HG02943 (cell line): ENCODE data around the gene ARVCF.

ENCODE experiments used
- ATAC-seq: cut with Tn5 transposase; IDR thresholded peaks from one replicate; pipeline ENCODE4 v1.9.1; 2021; ENCODE audit warnings: mild to moderate bottlenecking, low read depth, moderate library complexity; ENCODE audit not compliant: unreplicated experiment

ARVCF gene

DNA sequence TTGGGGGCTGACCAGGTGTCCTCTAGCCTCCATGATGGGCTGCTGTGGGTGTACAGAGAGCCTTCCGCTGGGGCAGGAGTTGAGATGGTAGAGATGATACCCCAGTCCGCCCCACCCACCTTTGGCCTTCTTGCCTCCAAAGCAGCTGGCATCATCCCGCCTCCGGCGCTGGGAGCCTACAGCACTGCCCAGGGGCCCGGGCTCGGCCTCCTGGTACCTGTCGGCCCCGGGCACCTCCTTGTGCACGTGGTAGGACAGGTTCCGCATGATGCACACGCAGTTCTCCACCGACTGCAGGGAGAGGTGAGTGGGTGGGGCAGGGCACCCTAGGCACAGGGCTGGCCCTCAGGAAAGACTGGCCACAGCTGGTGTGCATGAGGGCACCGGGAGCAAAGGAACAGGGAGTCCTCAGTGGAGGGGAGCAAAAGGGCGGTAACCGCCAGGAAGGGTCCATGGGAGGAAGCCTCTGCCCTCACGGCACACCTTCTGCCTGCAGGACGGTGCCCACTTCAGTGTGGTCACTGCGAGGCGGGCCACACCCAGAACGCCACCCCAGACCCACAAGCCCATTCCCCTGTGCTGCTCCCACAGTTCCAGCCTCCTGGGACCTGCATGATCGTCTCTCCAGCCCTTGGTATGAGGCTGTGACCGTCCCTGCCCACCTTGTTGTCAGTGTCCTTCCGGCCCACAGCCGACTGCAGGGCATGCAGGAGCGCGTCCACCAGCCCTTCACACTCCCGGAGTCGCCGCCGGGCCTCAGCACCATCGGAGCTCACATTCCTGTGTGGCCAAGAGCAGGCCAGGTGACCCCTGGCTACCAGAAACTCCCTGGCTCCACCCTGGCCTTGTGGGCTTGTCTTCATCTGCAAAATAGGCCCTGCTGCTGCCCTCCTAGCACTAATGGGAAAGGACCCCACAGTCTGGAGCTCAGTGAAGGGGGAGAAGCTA lies 39.1 kb downstream of the ARVCF start:
- no peak for ATAC-seq

DNA sequence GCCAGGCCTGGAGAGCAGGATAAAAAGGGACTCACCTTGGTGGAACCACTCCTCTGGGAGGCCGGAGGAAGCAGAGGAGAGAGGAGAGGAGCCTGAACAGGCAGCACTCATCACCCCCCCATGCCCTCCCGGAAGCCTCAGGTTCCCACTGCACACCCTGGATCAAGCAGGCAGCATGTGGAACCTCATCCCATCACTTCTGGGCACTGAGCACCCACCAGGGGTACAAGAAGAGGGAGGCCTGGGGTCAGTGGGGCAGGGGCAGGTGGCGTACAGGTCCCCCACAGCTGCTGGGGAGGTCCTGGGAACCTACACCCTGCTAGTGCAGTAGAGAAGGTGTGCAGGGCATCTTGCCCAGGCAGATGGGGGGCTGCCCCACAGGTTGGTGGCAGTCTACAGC lies 40.0 kb downstream of the ARVCF start:
- no peak for ATAC-seq

DNA sequence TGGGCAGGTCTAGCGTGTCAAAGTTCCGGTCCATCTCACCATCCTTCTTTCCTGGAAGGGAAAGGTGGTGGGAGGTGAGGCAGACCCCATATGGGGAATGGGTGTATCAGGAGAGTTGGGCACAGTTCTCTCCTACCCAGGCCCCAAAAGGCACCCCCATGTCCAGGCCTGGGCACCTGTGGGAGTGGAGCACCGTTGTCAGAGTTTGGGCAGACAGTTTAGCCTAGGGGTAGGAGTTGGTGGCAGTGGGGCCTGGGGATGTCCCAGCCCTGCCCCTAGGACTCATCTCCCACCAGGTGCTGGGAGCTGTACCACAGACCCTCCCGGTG lies 41.0 kb downstream of the ARVCF start:
- ATAC-seq = no peak

DNA sequence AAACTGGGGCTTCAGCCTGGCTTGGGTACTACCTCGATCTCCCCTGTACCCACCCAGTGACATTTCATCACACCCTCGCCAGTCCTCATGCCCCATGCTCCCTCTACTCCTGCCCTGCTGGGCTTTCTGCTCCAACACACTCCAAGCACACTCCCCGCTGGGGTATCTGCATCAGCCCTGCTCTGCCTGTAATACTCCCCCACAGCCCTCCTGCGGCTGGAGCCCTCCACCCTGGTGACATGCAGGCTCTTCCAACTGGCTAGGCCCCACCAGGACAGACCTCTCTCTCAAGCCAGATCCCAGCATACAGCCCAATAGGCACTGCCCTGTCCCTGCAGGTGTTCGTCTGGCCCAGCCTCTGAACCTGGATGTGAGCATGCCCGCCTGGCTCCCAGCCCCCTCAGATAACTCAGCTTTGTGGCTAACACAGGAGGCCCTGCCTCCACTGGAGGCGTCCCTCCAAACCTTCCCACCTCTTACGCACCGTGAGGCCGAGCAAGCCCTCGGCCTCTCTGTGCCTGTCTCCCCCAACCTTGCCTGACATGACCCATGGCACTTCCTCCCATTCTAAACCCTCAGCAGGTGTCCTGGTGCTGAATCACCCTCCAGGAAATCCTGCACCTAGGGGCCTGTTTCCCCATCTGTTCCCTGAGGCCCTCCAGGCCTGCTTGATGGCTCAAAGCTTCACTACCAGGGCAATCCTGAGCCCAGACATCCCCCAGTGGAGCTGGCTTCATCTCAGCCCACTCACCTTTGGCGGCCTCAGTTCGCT lies 41.5 kb downstream of the ARVCF start:
- no peak for ATAC-seq

DNA sequence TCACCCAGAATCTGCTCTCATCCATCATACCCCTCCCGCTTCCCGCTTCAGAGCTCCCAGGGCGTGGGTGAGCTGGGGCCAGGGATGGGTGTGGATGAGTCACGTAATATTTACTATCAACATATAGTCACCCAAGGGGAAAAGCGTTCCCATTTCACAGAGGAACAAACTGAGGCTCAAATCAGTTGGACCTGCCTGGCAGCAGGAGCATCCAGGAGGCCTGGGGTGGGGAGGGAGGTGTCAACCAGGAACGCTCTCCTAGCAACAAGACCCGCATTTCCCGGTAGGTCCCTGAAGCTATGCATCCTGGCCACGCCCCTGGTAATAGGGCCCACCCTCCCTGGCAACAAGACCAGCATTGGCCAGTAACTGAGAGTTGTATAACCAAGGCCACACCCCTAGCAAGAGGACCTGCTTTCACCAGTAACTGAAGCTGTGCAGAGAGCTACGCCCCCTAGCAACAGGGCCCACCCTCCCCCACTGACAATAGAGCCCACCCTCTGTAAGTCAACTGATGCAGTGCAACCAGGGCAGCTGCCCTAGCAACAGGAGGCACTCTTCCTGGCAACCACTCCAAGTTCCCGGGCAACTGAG lies 42.3 kb downstream of the ARVCF start:
- ATAC-seq = no peak

DNA sequence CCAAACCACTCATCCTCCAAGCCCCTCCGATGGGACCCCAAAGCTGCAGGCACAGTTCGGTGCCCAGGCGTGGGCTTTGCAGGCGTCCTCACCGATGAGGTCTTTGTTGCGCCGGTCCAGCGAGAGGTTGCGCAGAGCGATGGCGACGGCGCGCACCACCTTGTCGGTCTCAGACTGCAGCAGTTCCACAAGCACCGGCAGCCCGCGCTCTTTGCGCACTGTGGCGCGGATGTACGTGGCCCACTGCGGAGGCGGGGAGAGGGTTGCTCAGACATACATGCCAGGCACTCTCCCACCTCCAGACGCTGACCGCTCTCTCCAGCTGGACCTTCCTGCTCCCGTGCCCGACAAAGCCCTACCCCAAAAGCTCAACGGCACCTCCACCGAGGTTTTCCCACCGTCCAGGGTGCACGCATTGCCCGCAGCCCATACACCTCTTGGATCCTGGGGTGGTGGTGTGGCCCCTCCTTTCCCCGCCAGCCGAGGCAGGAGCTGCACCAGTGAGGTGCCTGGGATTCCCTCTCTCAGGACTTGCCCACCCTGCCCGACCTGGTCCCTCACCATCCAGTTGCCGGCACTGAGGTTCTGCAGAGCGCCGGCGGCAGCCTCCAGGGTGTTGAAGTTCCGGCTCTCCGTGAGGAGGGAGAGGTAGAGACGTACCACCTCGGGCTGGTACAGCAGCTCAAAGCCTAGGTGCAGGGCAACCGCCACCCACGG lies 42.9 kb downstream of the ARVCF start:
- ATAC-seq = no peak

DNA sequence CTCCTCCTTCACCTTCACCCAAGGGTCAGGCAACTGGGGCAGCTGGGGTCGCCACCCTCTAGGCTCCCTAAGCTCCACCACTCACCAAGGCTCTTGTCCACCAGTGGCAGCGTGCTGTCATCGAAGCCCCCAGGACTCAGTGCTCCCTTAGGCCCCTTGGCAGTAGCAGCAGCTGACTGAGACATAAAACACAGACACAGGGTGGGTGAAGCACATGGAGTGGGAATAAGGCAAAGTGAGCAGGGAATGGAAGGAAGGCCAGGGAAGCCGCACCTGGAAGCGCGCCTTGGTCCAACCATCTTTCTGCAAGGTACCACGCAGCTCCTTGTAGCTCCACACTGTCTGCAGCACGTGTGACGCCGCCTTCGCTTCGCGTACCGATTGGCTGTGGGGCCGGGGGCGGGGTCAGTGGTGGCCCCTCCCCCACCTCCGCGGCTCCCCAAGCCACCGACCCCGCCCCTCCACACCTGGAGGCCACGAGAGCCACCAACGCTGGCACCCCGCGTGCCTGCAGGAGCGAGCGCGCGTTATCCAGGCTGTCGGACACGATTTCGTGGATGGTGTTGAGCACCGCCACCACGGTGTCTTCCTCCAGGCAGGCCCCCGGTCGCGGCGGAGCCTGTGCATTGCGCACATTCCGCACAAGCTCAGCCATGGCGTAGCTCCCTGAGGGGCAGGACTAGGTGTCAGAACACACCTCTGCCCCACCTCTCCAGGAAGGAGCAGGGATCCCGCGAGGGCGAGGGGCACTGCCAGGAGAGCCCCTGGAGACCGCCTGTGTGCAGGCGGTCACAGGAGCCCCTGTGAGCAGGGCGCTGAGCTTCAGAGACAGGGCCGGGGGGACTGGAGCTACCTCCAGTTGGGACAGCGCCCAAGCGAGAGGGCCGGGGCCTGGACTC lies 43.7 kb downstream of the ARVCF start:
- no peak for ATAC-seq

DNA sequence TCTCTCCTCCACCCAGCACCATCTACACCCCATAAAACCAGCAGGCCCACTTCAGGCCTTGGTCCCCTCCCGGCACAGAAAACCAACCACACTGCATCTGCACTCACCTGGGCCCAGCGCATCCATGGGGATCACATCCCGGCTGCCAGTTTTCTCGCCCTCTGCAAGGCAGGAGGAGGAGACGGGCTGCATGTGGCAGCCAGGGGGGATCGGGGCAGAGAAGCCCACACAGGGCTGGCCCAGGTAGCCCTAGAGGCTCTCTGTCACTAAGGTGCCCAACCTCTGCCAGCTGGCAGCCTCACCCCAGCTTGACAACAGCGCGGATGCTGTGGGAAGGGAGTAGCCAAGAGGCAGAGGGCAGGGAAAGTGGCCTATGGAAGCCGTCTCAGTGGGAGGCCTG lies 44.4 kb downstream of the ARVCF start:
- ATAC-seq = no peak

DNA sequence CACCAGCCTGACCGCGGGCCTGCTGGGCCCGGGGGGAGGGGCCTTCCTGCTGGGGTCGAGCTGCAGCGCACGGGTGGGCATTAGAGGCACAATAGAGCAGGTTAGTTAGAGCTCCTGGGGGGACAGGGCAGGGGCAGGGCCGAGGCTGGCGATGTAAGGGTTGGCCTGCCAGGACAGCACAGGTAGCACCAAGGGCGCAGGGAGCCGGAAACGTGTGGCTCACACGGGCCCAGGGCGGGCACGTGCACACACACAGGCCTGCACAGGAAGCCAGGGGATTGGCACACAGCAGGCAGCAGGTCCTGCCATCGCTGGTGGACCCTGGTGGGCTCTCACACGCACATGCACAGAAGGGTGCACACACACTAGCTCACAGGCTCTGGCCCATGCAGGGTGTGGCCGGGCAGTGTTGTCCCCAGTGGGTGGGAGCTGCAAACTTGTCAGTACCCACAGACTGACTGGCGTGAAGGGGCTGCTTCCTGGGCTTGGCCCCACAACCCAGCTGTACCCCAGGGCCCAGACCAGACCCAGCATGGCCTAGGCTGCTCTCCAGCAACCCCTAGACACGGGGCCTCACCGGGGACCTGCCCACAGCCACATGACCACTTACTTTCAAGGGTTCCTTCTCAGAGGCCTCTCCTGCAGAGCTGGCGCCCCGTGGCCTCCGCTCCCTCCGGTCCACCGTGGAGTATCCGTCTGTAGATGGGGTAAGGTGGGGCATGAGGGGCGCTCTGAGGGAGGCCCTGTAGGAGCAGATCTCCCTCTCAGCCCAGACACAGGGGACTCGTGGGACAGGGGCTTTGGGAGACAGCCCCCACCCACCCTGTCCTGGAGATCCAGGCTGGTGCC lies 45.1 kb downstream of the ARVCF start:
- ATAC-seq = no peak

DNA sequence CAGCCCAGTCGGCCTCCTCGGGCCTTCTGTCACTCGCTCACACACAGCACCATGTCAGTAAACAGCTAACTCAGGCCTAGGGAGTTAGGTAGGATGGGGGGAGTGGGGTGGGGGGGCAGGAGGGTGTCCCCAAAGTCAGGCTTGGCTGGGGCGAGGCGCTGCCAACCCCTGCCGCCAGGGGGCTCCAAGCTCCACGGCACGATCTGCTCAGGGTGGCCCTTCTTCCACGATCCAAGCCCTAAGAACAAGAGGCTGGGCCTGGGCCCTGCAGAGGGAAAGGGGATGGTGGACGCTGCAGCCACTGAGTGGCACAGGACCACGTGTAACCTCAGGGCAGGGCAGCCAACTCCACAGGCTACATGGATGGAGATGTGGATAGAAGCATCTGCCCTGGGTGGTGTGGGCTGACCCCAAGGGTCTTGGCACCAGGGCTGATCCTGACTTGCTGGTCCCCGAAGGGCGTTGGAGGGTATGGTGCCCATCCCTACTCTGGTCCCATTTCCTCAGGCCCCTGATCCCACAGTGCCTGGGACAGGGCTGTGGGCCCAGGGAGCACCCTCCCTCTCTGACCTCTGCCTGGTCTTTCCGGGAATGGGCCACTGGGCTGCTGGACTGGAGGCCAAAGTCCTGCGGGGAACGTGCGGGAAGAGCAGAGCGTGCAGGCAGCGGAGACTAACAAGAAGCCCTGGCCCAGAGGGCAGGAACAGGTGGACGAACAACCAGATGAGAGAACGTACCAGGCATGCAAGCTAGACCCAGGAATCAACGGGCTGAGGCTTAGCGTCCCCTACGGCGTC lies 45.9 kb downstream of the ARVCF start:
- no peak for ATAC-seq

DNA sequence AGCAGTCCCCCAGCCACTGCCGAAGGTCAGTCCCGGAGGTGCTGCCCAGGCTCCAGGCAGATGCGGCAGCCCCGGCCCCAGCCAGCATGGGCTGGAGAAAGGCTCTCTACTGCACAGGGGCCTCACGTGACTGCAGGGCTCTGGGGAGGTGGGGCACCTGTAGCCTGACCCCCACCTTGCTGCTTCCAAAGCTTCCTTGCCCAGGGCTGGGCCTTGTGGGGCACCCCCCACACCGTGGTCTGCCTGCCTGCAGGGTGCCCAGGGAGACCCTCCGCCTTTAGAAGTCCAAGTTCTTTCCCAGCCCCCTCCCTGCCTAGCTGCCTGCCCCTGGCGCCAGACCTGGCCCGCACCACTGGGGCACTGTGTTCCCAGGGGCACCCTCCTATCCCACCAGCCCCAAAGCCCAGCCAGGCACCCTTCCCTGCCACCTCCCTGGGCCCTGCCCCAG lies 46.6 kb downstream of the ARVCF start:
- no peak for ATAC-seq

DNA sequence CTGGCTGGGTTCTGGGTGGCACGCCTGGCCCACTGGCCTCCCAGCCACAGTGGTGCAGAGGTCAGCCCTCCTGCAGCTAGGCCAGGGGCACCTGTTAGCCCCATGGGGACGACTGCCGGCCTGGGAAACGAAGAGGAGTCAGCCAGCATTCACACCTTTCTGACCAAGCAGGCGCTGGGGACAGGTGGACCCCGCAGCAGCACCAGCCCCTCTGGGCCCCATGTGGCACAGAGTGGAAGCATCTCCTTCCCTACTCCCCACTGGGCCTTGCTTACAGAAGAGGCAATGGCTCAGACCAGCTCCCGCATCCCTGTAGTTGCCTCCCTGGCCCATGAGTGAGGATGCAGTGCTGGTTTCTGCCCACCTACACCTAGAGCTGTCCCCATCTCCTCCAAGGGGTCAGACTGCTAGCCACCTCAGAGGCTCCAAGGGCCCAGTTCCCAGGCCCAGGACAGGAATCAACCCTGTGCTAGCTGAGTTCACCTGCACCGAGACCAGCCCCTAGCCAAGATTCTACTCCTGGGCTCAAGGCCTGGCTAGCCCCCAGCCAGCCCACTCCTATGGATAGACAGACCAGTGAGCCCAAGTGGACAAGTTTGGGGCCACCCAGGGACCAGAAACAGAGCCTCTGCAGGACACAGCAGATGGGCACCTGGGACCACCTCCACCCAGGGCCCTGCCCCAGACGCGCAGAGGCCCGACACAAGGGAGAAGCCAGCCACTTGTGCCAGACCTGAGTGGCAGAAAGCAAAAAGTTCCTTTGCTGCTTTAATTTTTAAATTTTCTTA lies 47.3 kb downstream of the ARVCF start:
- no peak for ATAC-seq

DNA sequence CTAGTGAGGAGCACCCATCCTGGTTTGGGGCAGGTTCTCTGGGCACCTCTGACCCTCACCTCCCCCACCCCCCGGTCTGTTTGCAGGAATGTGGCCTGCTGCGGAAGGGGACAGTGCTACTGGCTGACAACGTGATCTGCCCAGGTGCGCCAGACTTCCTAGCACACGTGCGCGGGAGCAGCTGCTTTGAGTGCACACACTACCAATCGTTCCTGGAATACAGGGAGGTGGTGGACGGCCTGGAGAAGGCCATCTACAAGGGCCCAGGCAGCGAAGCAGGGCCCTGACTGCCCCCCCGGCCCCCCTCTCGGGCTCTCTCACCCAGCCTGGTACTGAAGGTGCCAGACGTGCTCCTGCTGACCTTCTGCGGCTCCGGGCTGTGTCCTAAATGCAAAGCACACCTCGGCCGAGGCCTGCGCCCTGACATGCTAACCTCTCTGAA lies 48.2 kb downstream of the ARVCF start:
- no peak for ATAC-seq

DNA sequence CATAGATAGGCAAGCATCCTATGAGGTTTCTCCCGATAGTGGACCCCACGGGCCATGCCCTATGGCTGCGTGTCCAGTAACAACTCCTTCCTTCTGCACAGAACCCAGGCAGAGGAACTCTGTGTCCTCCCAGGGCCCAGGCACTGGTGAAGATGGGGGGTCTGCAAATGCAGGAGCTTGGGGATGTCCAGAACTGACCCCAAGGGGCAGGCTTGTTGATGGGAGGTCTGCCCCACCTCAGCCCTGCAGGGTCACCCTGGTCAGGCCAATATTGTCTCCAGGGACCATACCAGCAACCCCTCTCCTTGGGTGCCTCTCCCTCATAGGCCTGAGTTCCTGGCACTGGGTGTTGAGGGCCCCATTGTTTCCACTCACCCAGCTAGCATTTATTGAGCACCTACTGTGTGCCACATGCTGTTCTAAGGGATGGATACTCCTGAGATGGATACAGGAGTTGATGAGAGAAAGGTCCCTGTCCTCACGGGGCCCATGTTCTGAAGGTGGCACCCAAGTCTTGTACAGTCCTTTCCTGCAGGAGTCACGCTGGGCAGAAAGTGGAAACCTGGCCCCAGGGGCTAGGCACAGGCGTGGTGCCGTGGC lies 48.7 kb downstream of the ARVCF start:
- no peak for ATAC-seq

DNA sequence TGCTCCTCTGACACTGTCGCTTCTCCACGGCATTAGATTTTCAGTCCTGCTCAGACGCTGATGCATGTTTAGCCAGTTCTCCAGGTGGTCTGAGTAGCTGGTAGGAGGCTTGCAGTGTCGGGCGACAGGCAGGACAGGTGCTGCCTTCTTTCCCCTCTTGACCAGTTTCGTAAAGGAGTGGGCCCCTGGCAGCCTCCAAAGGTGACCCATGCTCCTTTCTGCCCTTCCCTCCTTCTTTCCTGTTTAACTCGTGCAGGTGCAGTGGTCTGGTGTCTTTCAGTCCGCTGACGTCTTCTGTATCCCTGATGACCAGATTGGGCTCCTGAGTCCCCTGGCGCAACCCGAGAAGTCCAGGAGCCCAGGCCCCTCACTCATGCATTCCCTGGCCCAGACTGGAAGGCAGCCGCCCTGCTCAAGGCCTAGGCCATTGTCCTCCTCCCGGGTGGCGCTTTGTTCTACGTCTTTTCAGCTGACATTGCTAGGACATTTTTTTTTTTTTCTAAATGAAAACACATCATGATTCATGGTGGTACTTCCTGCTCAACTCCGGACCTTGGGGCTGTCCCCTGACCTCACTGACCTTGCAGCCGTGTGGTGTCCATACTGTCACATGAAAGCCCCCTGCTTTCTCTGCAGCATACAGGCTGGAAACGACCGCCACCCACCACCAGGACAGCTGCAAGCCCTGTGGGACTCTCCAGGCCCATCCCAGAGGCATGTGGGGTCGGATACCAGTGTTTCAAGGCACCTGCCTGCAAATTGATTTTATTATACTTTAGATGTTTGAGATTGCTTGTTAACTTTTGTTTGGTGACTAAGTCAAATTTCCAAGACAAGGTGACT lies 49.5 kb downstream of the ARVCF start:
- ATAC-seq = no peak
